ENCODE results near the gene STK32C. TPM values are rescaled to one million over a fixed set of nuclear protein-coding genes. Genes with fewer than 3 reads are reported as not detected.

Gene STK32C
- total RNA-seq: 1 to 10 TPM; 3.3 to 5.7 (median 3.5) TPM

GRCh38 chr10:132307823-132308586 is at the start of gene STK32C:
Gene STK32C (minus strand): TSS chr10:132307950. CDS start chr10:132307833, 117 bp downstream.
- peak; percentile 89 for DNase-seq
- peak within 1 kb of the TSS in 1 of 3 donors; percentile 71 for H3K27ac ChIP-seq
- TF ChIP-seq POLR2A (IDR thresholded peaks at IDR 0.05) (peak in 1 of 2 donors; percentile 69), CTCF (IDR thresholded peaks at IDR 0.05) (no peak)
- H3K4me1 ChIP-seq: peaks cover 11 to 17% of the 10 kb centered on the region in 2 donors
- no peaks in the 10 kb centered on the region for H3K9me3 ChIP-seq
- H3K27me3 ChIP-seq: no peaks in the 10 kb centered on the region
- H3K36me3 ChIP-seq: no peaks in the 10 kb centered on the region
- 0% methylated on average over 2 to 10 of the region's 84 CpGs for WGBS, 2 donors
- peak within 1 kb of the TSS; percentile 82 to 95 (median 83) for H3K4me3 ChIP-seq (replicated peaks in 1 of 3)
- intact Hi-C loops (cut with DNase I): loop anchor here (10.0 kb wide), 1 partner anchor 227 kb away; the partner anchor contains the start of gene INPP5A

GRCh38 chr10:132356621-132357195 is 49.0 kb upstream of the STK32C start:
- no peak overlapping the region for H3K27ac ChIP-seq
- no peak for DNase-seq
- TF ChIP-seq POLR2A (IDR thresholded peaks at IDR 0.05): no peak
- no peak for TF ChIP-seq CTCF (IDR thresholded peaks at IDR 0.05)
- no peak overlapping the region for H3K4me3 ChIP-seq (replicated peaks in 1 of 3)
- no peaks in the 10 kb centered on the region for H3K27me3 ChIP-seq
- H3K4me1 ChIP-seq: no peaks in the 10 kb centered on the region
- 96% methylated on average over 12 of the region's 12 CpGs for WGBS, 2 donors
- intact Hi-C loops (cut with DNase I): no loop called here
- H3K9me3 ChIP-seq: no peaks in the 10 kb centered on the region
- no peaks in the 10 kb centered on the region for H3K36me3 ChIP-seq

- no peak overlapping the region for H3K4me3 ChIP-seq (replicated peaks in 1 of 3)
- H3K4me1 ChIP-seq: no peaks in the 10 kb centered on the region
- no peak for DNase-seq
- H3K36me3 ChIP-seq: no peaks in the 10 kb centered on the region
- WGBS, 2 donors: 81 to 93% methylated on average over 13 of the region's 13 CpGs
- H3K27ac ChIP-seq: no peak overlapping the region
- H3K27me3 ChIP-seq: no peaks in the 10 kb centered on the region
- TF ChIP-seq POLR2A (IDR thresholded peaks at IDR 0.05) (no peak), CTCF (IDR thresholded peaks at IDR 0.05) (no peak)
- no peaks in the 10 kb centered on the region for H3K9me3 ChIP-seq
- intact Hi-C loops (cut with DNase I): no loop called here
Observed at GRCh38 chr10:132355754-132356153, 48.0 kb upstream of the STK32C start.

GRCh38 chr10:132355297-132355696 is 47.5 kb upstream of the STK32C start:
- Histone ChIP-seq H3K36me3 (no peaks in the 10 kb centered on the region), H3K4me3 (replicated peaks in 1 of 3) (no peak overlapping the region), H3K27ac (no peak overlapping the region), H3K27me3 (no peaks in the 10 kb centered on the region), H3K9me3 (no peaks in the 10 kb centered on the region), H3K4me1 (no peaks in the 10 kb centered on the region)
- no peak for DNase-seq
- TF ChIP-seq CTCF (IDR thresholded peaks at IDR 0.05) (no peak), POLR2A (IDR thresholded peaks at IDR 0.05) (no peak)
- WGBS, 2 donors: 90 to 91% methylated on average over 7 to 17 of the region's 17 CpGs
- intact Hi-C loops (cut with DNase I): no loop called here
